ENCODE results near the gene EPYC. TPM values are rescaled to one million over a fixed set of nuclear protein-coding genes. Genes with fewer than 3 reads are reported as not detected.

The EPYC gene
- total and polyA plus RNA-seq, 3 donors from 2014 or later, result 1.6 TPM; not detected in 2

DNA sequence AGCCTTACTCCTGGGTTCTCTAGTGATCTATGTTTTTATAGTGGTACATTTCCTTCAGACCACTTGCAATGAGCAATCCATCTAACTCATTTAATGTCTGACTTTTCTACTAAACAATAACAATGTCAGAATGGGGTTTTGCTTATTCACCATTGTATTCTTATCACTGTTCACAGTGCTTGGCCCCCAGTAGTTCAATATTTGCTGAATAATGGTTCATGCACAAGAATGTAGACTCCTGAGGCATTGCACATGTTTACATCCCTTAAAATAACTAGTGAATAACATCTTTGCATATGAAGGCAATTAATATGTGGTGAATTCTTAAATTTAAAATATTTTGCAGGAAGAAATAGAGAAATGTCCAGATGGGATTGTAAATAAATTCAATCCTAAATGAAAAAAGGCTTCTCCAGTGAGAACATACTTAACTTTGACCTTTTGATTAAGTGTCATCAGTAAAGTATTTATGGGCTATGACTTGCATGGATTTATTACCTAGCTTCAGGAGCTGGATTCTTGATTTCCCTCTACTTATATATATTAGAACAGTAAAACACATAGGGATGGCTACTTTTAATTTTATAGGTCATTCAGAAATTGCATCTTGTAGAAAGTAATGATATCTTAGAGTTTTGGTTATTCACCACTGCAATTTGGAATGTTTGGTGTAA, 53.2 kb downstream of the EPYC start:
- DNase-seq, result no peak
- Histone ChIP-seq H3K9me3 (no peaks in the 10 kb centered on the region), H3K36me3 (ENCODE audit: low read depth, missing control alignments) (no peaks in the 10 kb centered on the region), H3K27ac (no peak overlapping the region), H3K4me3 (no peak overlapping the region), H3K4me1 (no peaks in the 10 kb centered on the region), H3K27me3 (no peaks in the 10 kb centered on the region)
- TF ChIP-seq POLR2A (IDR thresholded peaks at IDR 0.05), result no peak
- no peak for TF ChIP-seq CTCF (IDR thresholded peaks at IDR 0.05)
- intact Hi-C loops (cut with DNase I; ENCODE audit: low total_unique reads), result no loop called here

DNA sequence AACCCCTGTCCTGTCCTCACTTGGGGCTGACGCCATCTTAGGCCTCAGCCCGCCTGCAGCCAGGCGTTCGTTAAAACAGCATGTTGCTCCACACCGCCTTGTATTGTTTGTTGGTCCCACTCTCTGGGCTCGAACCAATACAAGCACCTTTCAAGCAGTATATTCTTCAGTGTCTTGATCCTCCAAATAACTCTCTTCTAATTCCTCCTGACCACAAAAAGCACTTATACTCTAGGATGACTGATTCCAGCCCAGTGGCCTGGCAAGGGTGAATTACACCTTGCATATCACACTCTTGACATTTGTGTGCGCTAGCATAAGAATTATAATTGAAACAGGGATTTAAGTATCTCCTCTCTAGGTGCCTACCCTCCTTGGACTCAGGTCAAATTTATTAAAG, 56.9 kb downstream of the EPYC start:
- TF ChIP-seq POLR2A (IDR thresholded peaks at IDR 0.05) (no peak), CTCF (IDR thresholded peaks at IDR 0.05) (no peak)
- no peaks in the 10 kb centered on the region for H3K9me3 ChIP-seq
- no peak overlapping the region for H3K27ac ChIP-seq
- intact Hi-C loops (cut with DNase I; ENCODE audit: low total_unique reads), result no loop called here
- WGBS, 2 donors, result 84 to 98% methylated on average over 7 of the region's 7 CpGs
- H3K36me3 ChIP-seq (ENCODE audit: low read depth, missing control alignments), result no peaks in the 10 kb centered on the region
- no peak for DNase-seq
- H3K27me3 ChIP-seq, result no peaks in the 10 kb centered on the region
- no peaks in the 10 kb centered on the region for H3K4me1 ChIP-seq
- H3K4me3 ChIP-seq, result no peak overlapping the region

GRCh38 chr12:90945070-90945649, 59.6 kb downstream of the EPYC start:
- no peaks in the 10 kb centered on the region for H3K4me1 ChIP-seq
- WGBS, 2 donors, result 67 to 68% methylated on average over 1 of the region's 1 CpG
- DNase-seq, result no peak
- intact Hi-C loops (cut with DNase I; ENCODE audit: low total_unique reads), result no loop called here
- no peaks in the 10 kb centered on the region for H3K36me3 ChIP-seq (ENCODE audit: low read depth, missing control alignments)
- H3K4me3 ChIP-seq, result no peak overlapping the region
- no peaks in the 10 kb centered on the region for H3K27me3 ChIP-seq
- TF ChIP-seq POLR2A (IDR thresholded peaks at IDR 0.05), result no peak
- TF ChIP-seq CTCF (IDR thresholded peaks at IDR 0.05), result peak in 1 of 3 experiments; percentile 51
- H3K27ac ChIP-seq, result no peak overlapping the region
- H3K9me3 ChIP-seq, result no peaks in the 10 kb centered on the region

DNA sequence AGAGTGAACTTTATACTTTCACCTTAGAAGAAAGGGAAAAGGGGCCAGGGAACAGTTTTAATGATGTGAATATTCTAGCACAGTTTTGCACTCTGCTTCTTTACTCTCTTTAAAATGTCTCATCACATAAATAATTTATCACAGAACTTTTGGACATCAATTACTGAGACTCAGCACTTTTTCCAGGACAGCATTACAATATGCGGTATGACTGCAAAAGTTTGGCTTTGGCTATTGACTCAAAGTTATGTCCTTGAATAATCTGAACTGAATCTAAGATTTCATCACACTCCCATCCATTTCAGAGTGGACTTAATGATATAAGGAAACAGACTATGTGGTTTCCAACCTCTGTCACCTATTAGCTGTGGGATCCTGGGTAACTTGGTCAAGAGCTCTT, 61.5 kb downstream of the EPYC start:
- DNase-seq, result no peak
- Histone ChIP-seq H3K4me1 (no peaks in the 10 kb centered on the region), H3K9me3 (no peaks in the 10 kb centered on the region), H3K36me3 (ENCODE audit: low read depth, missing control alignments) (no peaks in the 10 kb centered on the region), H3K4me3 (no peak overlapping the region), H3K27me3 (no peaks in the 10 kb centered on the region), H3K27ac (no peak overlapping the region)
- no peak for TF ChIP-seq POLR2A (IDR thresholded peaks at IDR 0.05)
- no peak for TF ChIP-seq CTCF (IDR thresholded peaks at IDR 0.05)
- intact Hi-C loops (cut with DNase I; ENCODE audit: low total_unique reads), result no loop called here
- WGBS, 2 donors, result 83 to 92% methylated on average over 1 of the region's 1 CpG
